T-cell (primary cell): ENCODE measurements around the gene TESK1. TPM values are rescaled to one million over a fixed set of nuclear protein-coding genes. Genes with fewer than 3 reads are reported as not detected.
A peak's percentile ranks its signal among the peaks of the same experiment; 100 is the strongest.

Experiments used
- ATAC-seq, 4 experiments: fragments of 200-7000 bp in 3 of 4; fragments of 150-1000 bp in 1 of 4; cut with Tn5 transposase; replicated peaks in 1 of 4; 1 replicate in 3 of 4; 2 replicates in 1 of 4; pipeline ENCODE4 v1.10.0; 2021; ENCODE audit warnings: moderate library complexity in 3 of 4, mild to moderate bottlenecking in 2 of 4, moderate number of reproducible peaks in 1 of 4
- CTCF ChIA-PET, 2 donors: fragments of 300-600 bp; sonication (Branson Sonifier 250); formaldehyde crosslinking; loops; one replicate each; lab custom pipeline; 2022; ENCODE audit warnings: antibody characterized with exemption in 2 of 2; lab: Charles Lee
- POLR2A ChIA-PET, 2 donors: fragments of 300-600 bp; sonication (Branson Sonifier 250); formaldehyde crosslinking; loops; one replicate each; lab custom pipeline; 2022; ENCODE audit warnings: antibody characterized with exemption in 2 of 2; lab: Charles Lee
- DNase-seq, 35 experiments: peaks; one replicate each; pipeline versions ENCODE4 v3.0.0 to v3.0.0-alpha.2; 2013 to 2023
- H3K27ac ChIP-seq: one replicate; pipeline ENCODE4 v1.5.1; 2013; ENCODE audit warnings: low read length
- H3K27me3 ChIP-seq, 2 experiments: replicated peaks in 1 of 2; 1 replicate in 1 of 2; 2 replicates in 1 of 2; pipeline versions ENCODE4 v1.6.1 to v1.7.0; 2013; ENCODE audit warnings: low read length in 1 of 2, mixed read lengths in 1 of 2; ENCODE audit not compliant: control insufficient read depth in 2 of 2, insufficient read depth in 2 of 2; ENCODE audit errors: extremely low read depth in 1 of 2
- H3K36me3 ChIP-seq, 2 donors: 1 replicate in 1 of 2; 2 replicates in 1 of 2; pipeline versions ENCODE4 v1.6.1 to v1.7.0; 2013; ENCODE audit warnings: low read length in 1 of 2; ENCODE audit not compliant: control insufficient read depth in 2 of 2, insufficient read depth in 1 of 2; ENCODE audit errors: extremely low read depth in 1 of 2
- H3K4me1 ChIP-seq, 2 experiments: 1 replicate in 1 of 2; 2 replicates in 1 of 2; pipeline versions ENCODE4 v1.6.1 to v1.7.0; 2013; ENCODE audit warnings: low read length in 2 of 2, mixed read lengths in 1 of 2; ENCODE audit not compliant: insufficient read depth in 2 of 2, control insufficient read depth in 1 of 2; ENCODE audit errors: extremely low read depth in 1 of 2
- H3K4me3 ChIP-seq, 2 donors: 1 replicate in 1 of 2; 2 replicates in 1 of 2; pipeline versions ENCODE4 v1.5.1 to v1.7.0; 2013; ENCODE audit warnings: mild to moderate bottlenecking in 2 of 2, low read length in 1 of 2, moderate library complexity in 1 of 2; ENCODE audit not compliant: control insufficient read depth in 1 of 2; ENCODE audit errors: extremely low read depth in 1 of 2
- H3K9me3 ChIP-seq: 2 replicates; pipeline ENCODE4 v1.7.0; 2013
- H3K27ac Mint-ChIP-seq, 2 donors: one replicate each; pipeline ENCODE4 v1.8.0; 2020 to 2021; ENCODE audit warnings: mild to moderate bottlenecking in 2 of 2, mixed read lengths in 2 of 2
- H3K27me3 Mint-ChIP-seq, 2 donors: one replicate each; pipeline ENCODE4 v1.8.0; 2021 to 2022; ENCODE audit warnings: mixed read lengths in 2 of 2
- H3K36me3 Mint-ChIP-seq: one replicate; pipeline ENCODE4 v1.8.0; 2021; ENCODE audit warnings: mixed read lengths
- H3K4me1 Mint-ChIP-seq, 3 donors: one replicate each; pipeline ENCODE4 v1.8.0; 2020 to 2022; ENCODE audit warnings: mixed read lengths in 3 of 3, mild to moderate bottlenecking in 1 of 3
- H3K4me3 Mint-ChIP-seq, 3 donors: one replicate each; pipeline ENCODE4 v1.8.0; 2020 to 2022; ENCODE audit warnings: mild to moderate bottlenecking in 3 of 3, mixed read lengths in 3 of 3, moderate library complexity in 3 of 3
- H3K9me3 Mint-ChIP-seq, 3 donors: one replicate each; pipeline ENCODE4 v1.8.0; 2020 to 2022; ENCODE audit warnings: mixed read lengths in 3 of 3
- WGBS: methylation state at CpG from one replicate; pipeline ENCODE4 v1.1.5; 2013; ENCODE audit warnings: missing lambda C conversion rate; ENCODE audit not compliant: insufficient coverage; 5-methylcytosine and 5-hydroxymethylcytosine counted together
- total RNA-seq, 35 experiments: library from RNA in 6 of 35; stranded (reverse) in 6 of 35; fragments of 120-200 nt in 1 of 35; gene quantifications; one replicate each; pipeline versions ENCODE4 v1.2.1 to v1.2.4 and lab custom pipeline; 2013 to 2026

TESK1 gene
- total RNA-seq, 5 donors from 2014 or later (not counting 1 experiment from before 2014, with no cell fraction given): 24.2 to 56.1 (median 47.6) TPM

- CTCF ChIA-PET: interaction anchor here (0.6 to 7.1 kb wide), 14 partner anchors 10 to 588 kb away, joined by 3 to 122 read pairs (median 6); partner anchors contain the start of genes CREB3 (in 1 of the 2) and TLN1 (in 1 of the 2)
- 0% methylated on average over 1 of the region's 3 CpGs for WGBS
- H3K4me1 ChIP-seq: peaks cover 29 to 77% of the 10 kb centered on the region in 2 experiments
- no peaks in the 10 kb centered on the region for H3K27me3 ChIP-seq
- POLR2A ChIA-PET: interaction anchor here in 1 of 2 donors (0.6 kb wide), 1 partner anchor 12 kb away, joined by 4 read pairs; no protein-coding TSS in a partner anchor
- H3K4me1 Mint-ChIP-seq: peaks cover 79 to 85% (median 81%) of the 10 kb centered on the region in 3 donors
- ATAC-seq: no peak
- peak overlapping the region; percentile 84 to 93 (median 89) for H3K4me3 Mint-ChIP-seq
- H3K4me3 ChIP-seq: peak overlapping the region; percentile 81 to 95
- H3K27ac Mint-ChIP-seq: peak overlapping the region; percentile 93 to 96
- no peaks in the 10 kb centered on the region for H3K9me3 Mint-ChIP-seq
- H3K9me3 ChIP-seq: no peaks in the 10 kb centered on the region
- H3K36me3 ChIP-seq: peaks cover 0 to 14% of the 10 kb centered on the region in 2 donors
- peaks cover 4 to 5% of the 10 kb centered on the region in 2 donors for H3K27me3 Mint-ChIP-seq
- peak in 1 of 35 experiments; percentile 40 for DNase-seq
- peaks cover 23% of the 10 kb centered on the region for H3K36me3 Mint-ChIP-seq
- H3K27ac ChIP-seq: peak overlapping the region; percentile 99
Observed at GRCh38 chr9:35659340-35659739, 54.3 kb downstream of the TESK1 start.

Other genes starting within 250 kb of the TESK1 start
- gene RUSC2, start 115.2 kb upstream of the TESK1 start, total RNA-seq: 1 to 10 TPM in 3 of 5 donors, under 1 TPM in 2; 0.16 to 3.1 (median 1.2) TPM
- 1 to 10 TPM; 2.5 to 9.2 (median 4.9) TPM for gene CD72, start 13.2 kb downstream of the TESK1 start, total RNA-seq
- gene SIT1, start 45.7 kb downstream of the TESK1 start, total RNA-seq: 10 to 100 TPM; 34.9 to 57.1 (median 51.9) TPM
- gene RMRP, start 52.8 kb downstream of the TESK1 start, total RNA-seq: over 10,000 TPM; 10,537 to 37,987 (median 30,491) TPM
- 10 to 100 TPM; 17.7 to 29.8 (median 27.5) TPM for gene CCDC107, start 53.0 kb downstream of the TESK1 start, total RNA-seq
- 1 to 10 TPM in 2 of 5 donors, under 1 TPM in 3; 0.12 to 1.3 (median 0.57) TPM for gene ARHGEF39, start 59.9 kb downstream of the TESK1 start, total RNA-seq
- gene CA9, start 68.7 kb downstream of the TESK1 start, total RNA-seq: under 1 TPM in 2 of 5 donors, not detected in 3; 0.19 to 0.46 TPM
- 10 to 100 TPM; 21.4 to 66.0 (median 57.5) TPM for gene TPM2, start 84.7 kb downstream of the TESK1 start, total RNA-seq
- 100 to 1,000 TPM; 229 to 366 (median 294) TPM for gene TLN1, start 126.9 kb downstream of the TESK1 start, total RNA-seq
- gene CREB3, start 127.4 kb downstream of the TESK1 start, total RNA-seq: 10 to 100 TPM; 15.9 to 22.6 (median 19.3) TPM
- gene GBA2, start 144.0 kb downstream of the TESK1 start, total RNA-seq: 10 to 100 TPM; 35.4 to 63.3 (median 60.1) TPM
- 10 to 100 TPM; 20.6 to 36.5 (median 33.5) TPM for gene RGP1, start 144.0 kb downstream of the TESK1 start, total RNA-seq
- gene MSMP, start 149.0 kb downstream of the TESK1 start, total RNA-seq: 1 to 10 TPM in 3 of 5 donors, not detected in 2; 1.6 to 5.1 (median 1.6) TPM
- 10 to 100 TPM in 3 of 5 donors, 1 to 10 TPM in 2; 5.9 to 10.9 (median 10.5) TPM for gene NPR2, start 186.3 kb downstream of the TESK1 start, total RNA-seq
- gene SPAG8, start 207.0 kb downstream of the TESK1 start, total RNA-seq: 1 to 10 TPM; 2.8 to 7.1 (median 3.8) TPM
- gene HINT2, start 209.8 kb downstream of the TESK1 start, total RNA-seq: 10 to 100 TPM; 15.4 to 30.3 (median 28.5) TPM
- gene FAM221B, start 223.5 kb downstream of the TESK1 start, total RNA-seq: not detected
- 10 to 100 TPM in 2 of 5 donors, 1 to 10 TPM in 3; 6.5 to 11.9 (median 7.3) TPM for gene TMEM8B, start 224.0 kb downstream of the TESK1 start, total RNA-seq